ENCODE data around the gene SHISAL1.
"Not testable (repeated sequence)": the region's sequence is repeated elsewhere in the genome, so short reads cannot be mapped to it uniquely, and the experiment has no call there.

Gene SHISAL1

GRCh38 chr22:44325718-44326490 lies 13.2 kb upstream of the SHISAL1 start:
- DNase-seq: no peak

GRCh38 chr22:44323140-44323790 lies 10.5 kb upstream of the SHISAL1 start:
- DNase-seq: not testable (repeated sequence)

GRCh38 chr22:44319685-44320084 lies 6.9 kb upstream of the SHISAL1 start:
- no peak for DNase-seq

- no peak for DNase-seq
Observed at GRCh38 chr22:44318751-44319150, 6.0 kb upstream of the SHISAL1 start.

- no peak for DNase-seq
Observed at GRCh38 chr22:44317886-44318637, 5.3 kb upstream of the SHISAL1 start.

DNA sequence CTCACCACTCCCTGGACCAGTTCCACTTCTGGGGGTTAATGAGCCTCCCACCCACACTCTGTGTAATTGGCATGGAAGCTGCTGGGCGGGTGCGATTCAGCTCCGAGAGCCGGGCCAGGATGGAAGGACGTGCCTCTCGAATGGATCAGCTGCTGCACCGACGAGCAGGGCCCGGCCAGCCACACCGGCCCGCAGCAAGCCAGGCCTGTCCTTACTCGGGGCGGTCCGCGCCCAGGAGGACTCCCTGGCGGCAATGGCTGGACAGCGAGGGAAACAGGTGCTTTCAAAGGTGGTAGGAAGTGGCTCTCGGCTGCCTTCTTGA lies 4.3 kb upstream of the SHISAL1 start:
- no peak for DNase-seq

GRCh38 chr22:44316393-44317122 lies 3.8 kb upstream of the SHISAL1 start:
- DNase-seq: no peak

GRCh38 chr22:44314425-44315067 lies 1.8 kb upstream of the SHISAL1 start:
- DNase-seq: no peak

GRCh38 chr22:44313385-44314006 lies 745 bp upstream of the SHISAL1 start:
- DNase-seq: no peak

DNA sequence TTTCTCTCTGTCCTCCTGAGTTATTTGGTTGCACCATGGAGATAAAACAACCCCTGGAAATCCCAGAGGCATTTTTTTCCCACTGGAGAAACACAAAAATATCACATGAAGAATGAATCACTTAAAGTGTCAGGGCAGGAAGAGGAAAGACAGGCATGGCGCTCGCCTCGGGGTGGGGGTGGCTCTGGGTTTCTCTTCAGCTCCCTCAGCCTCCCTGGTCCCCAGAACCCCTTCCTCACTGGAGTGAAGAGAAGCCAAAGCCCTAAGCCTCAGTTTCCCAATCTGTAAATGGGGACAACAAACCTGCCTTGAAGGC lies 938 bp downstream of the SHISAL1 start:
- no peak for DNase-seq

DNA sequence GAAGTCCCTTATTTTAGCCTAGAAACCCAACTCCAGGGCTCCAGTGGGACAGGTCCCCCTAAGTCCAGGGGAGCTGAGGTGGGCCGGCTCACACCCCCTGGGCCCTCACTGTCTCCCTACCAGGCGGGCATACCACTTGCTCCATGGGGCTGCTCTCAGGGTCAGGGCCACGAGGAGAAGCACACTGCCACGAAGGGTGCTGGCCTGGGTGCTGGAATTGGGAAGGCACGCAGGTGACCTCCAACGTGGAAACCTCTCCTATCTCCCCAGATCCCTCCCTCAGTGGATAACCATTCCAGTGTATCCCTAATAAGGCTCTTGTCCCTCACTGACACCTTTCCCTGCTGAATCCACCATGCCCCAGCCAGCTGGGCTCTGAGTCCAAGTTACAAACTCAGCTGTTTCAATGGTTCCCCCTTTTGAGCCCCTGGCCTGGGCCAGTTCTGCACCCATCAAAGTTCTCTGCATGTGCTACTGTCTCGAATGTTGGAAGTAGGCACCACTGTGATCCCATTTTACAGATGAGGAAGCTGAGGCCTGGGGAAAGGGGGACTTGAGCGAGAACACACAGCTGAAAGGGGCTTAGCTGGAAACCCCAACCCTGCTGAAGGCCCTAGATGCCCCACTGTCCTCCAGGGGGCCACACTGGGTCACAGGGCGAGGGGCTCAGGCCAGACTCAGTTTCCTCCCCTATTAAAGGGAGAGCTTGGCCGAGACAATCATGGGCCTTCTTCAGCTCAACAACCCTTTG lies 1.5 kb downstream of the SHISAL1 start:
- no peak for DNase-seq

GRCh38 chr22:44309647-44310046 lies 3.1 kb downstream of the SHISAL1 start:
- no peak for DNase-seq

- no peak for DNase-seq
Observed at GRCh38 chr22:44309137-44309536, 3.6 kb downstream of the SHISAL1 start.

- no peak for DNase-seq
Observed at GRCh38 chr22:44307509-44308169, 5.1 kb downstream of the SHISAL1 start.

- DNase-seq: no peak
Observed at GRCh38 chr22:44305888-44306287, 6.9 kb downstream of the SHISAL1 start.

DNA sequence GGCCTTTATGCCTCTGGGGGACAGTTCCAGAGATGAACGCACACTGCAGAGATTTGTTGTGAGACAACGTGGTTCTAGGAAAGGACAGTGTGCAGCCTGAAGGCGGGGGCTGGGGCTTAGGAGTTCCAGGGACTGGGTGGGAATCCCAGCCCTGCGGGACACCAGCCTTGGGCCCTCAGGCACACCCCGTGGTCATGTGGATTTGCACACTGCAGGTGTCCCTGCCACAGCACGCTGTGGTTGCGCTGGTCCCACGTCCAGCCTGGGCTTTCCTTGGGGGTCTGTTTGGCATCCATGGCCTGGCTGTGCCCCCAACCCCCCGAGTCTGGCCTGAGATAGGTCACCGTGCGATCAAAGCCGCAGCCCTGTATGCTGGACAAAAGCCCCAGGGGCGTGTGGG lies 7.3 kb downstream of the SHISAL1 start:
- no peak for DNase-seq

DNA sequence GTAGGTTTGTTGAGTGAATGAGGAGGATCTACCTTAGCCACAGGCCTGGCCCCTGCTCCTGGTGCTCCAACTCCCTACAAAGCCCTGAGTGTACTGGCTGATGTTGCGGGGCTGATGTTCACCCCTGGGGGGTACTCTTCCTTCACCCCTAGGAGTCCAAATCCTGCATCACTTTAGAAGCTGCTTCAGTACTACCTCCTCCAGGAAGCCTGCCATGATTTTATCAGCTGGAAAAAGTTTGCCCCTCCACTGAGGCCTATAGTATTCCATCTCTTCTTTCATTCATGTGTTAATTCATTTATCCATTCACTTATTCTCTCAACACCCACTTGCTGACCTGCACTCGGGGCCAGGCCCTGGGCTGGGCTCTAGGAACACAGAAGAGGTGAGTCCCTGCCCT lies 7.8 kb downstream of the SHISAL1 start:
- no peak for DNase-seq

DNA sequence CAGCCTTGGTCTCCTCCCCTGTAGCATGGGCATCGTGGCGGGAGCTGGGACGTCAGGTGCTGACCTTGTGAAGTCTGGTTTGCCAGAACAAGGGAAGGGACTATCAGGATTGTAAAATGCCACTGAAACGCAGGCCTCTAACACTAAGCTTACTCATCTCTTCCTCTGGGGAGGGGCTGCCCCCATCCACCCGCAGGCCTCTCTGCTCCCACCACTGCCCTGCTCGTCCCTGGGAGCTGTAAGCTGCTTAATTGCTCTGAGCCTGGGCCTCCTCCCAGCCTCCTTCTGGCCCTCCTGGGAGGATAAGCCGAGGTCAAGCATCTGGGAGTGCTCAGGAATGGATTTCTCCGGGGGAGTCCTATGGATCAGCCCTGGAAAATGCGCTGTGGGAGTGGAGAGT lies 8.4 kb downstream of the SHISAL1 start:
- DNase-seq: no peak

DNA sequence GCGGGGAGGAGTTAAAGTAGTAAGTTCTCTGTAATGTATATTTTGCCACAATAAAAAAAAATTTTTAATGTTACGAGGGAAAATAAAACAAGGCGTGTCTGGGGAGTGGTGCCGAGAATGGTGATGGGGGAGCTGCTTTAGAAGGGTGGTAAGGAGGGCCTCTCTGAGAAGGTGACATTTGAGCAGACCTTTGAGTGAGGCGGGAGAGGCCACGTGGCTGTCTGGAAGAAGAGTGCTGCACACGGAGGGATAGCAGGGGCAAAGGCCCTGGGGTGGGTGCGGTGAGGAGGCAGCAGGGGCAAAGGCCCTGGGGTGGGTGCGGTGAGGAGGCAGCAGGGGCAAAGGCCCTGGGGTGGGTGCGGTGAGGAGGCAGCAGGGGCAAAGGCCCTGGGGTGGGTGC lies 10.4 kb downstream of the SHISAL1 start:
- DNase-seq: not testable (repeated sequence)

- DNase-seq: no peak
Observed at GRCh38 chr22:44301039-44301438, 11.7 kb downstream of the SHISAL1 start.

DNA sequence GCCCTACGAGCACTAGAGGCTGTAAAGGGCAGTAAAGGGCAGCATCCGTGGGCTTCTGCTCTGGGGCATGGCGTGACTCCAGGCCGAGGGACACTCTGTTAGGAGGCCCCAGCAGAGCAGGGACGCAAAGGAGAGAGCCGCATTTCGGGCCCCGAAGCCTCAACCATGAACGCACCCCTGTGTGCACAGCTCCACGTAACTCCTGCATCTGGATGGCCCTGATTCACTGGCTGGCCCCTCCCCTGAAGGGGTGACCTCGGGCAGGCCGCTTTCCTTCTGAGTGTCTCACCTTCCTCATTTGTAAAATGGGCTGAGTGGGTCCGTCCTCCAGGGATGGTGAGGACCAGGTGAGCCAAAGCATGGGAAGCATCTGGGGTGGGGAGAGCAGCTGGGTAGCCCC lies 13.6 kb downstream of the SHISAL1 start:
- no peak for DNase-seq
